Fibroblast of pulmonary artery (primary cell): ENCODE measurements around the gene FRMD4B.
A peak's percentile ranks its signal among the peaks of the same experiment; 100 is the strongest.

Experiments
- DNase-seq: peaks from one replicate; pipeline ENCODE4 v3.0.0-alpha.2; 2010; ENCODE audit warnings: low read depth
- H3K4me3 ChIP-seq: replicated peaks from 2 replicates; pipeline ENCODE4 v1.5.1; 2011; ENCODE audit warnings: low read depth, mild to moderate bottlenecking, control low read depth, low read length, moderate library complexity
- CTCF ChIP-seq: IDR thresholded peaks from 2 replicates; pipeline ENCODE4 v1.5.1; 2011; ENCODE audit warnings: mild to moderate bottlenecking, control low read depth, low read length, inconsistent platforms; ENCODE audit errors: missing control alignments

The FRMD4B gene

GRCh38 chr3:69204315-69204957, 181.5 kb downstream of the FRMD4B start:
- DNase-seq: no peak
- H3K4me3 ChIP-seq: no peak overlapping the region
- TF ChIP-seq CTCF: no peak

- no peak for TF ChIP-seq CTCF
- DNase-seq: no peak
- no peak overlapping the region for H3K4me3 ChIP-seq
Observed at GRCh38 chr3:69203631-69204314, 182.1 kb downstream of the FRMD4B start.

- H3K4me3 ChIP-seq: no peak overlapping the region
- TF ChIP-seq CTCF: no peak
Observed at GRCh38 chr3:69201658-69202057, 184.2 kb downstream of the FRMD4B start.

GRCh38 chr3:69200384-69201068, 185.4 kb downstream of the FRMD4B start:
- TF ChIP-seq CTCF: no peak
- peak; percentile 65 for DNase-seq

More at GRCh38 chr3:69201658-69202057, 184.2 kb downstream of the FRMD4B start:
- no peak for DNase-seq

GRCh38 chr3:69199942-69200341, 185.9 kb downstream of the FRMD4B start:
- H3K4me3 ChIP-seq: peak overlapping the region; percentile 32
- DNase-seq: no peak
- no peak for TF ChIP-seq CTCF

More at GRCh38 chr3:69200384-69201068, 185.4 kb downstream of the FRMD4B start:
- peak overlapping the region; percentile 32 for H3K4me3 ChIP-seq

- H3K4me3 ChIP-seq: no peak overlapping the region
- TF ChIP-seq CTCF: no peak
- no peak for DNase-seq
Observed at GRCh38 chr3:69197922-69198530, 187.9 kb downstream of the FRMD4B start.
